ENCODE data around the gene TTC7B.

- TF ChIP-seq CTCF (IDR thresholded peaks at IDR 0.05; ENCODE audit: insufficient read depth, low read length) (no peak), GABPA (IDR thresholded peaks at IDR 0.05; ENCODE audit: low read depth) (no peak), POLR2AphosphoS5 (IDR thresholded peaks at IDR 0.05; ENCODE audit: low read depth) (no peak), SPI1 (IDR thresholded peaks at IDR 0.05; ENCODE audit: borderline replicate concordance, low read depth) (no peak)
Observed at GRCh38 chr14:90785471-90785870, 30.8 kb downstream of the TTC7B start.

All from HL-60 (cell line).